ENCODE data around the gene GALNT8.

The GALNT8 gene

GRCh38 chr12:4810219-4810671 is 90.0 kb downstream of the GALNT8 start:
- in situ Hi-C loops (cut with HindIII; ENCODE audit: low pct_unique_long_range_greater_than_20kb, low sequenced_read_pairs) = no loop called here
- TF ChIP-seq JUND (IDR thresholded peaks at IDR 0.05; ENCODE audit: low read depth) = no peak

GRCh38 chr12:4812624-4813327 is 92.6 kb downstream of the GALNT8 start:
- in situ Hi-C loops (cut with HindIII; ENCODE audit: low pct_unique_long_range_greater_than_20kb, low sequenced_read_pairs) = no loop called here
- TF ChIP-seq JUND (IDR thresholded peaks at IDR 0.05; ENCODE audit: low read depth) = no peak
- no peak for DNase-seq (ENCODE audit: low read depth in 1 of 2, low spot score in 1 of 2)

More at GRCh38 chr12:4810219-4810671, 90.0 kb downstream of the GALNT8 start:
- DNase-seq (ENCODE audit: low read depth in 1 of 2, low spot score in 1 of 2) = no peak

GRCh38 chr12:4813741-4814140 is 93.5 kb downstream of the GALNT8 start:
- DNase-seq (ENCODE audit: low read depth in 1 of 2, low spot score in 1 of 2) = no peak
- in situ Hi-C loops (cut with HindIII; ENCODE audit: low pct_unique_long_range_greater_than_20kb, low sequenced_read_pairs) = no loop called here
- TF ChIP-seq JUND (IDR thresholded peaks at IDR 0.05; ENCODE audit: low read depth) = no peak

GRCh38 chr12:4814485-4814884 is 94.3 kb downstream of the GALNT8 start:
- DNase-seq (ENCODE audit: low read depth in 1 of 2, low spot score in 1 of 2) = no peak
- in situ Hi-C loops (cut with HindIII; ENCODE audit: low pct_unique_long_range_greater_than_20kb, low sequenced_read_pairs) = no loop called here
- TF ChIP-seq JUND (IDR thresholded peaks at IDR 0.05; ENCODE audit: low read depth) = no peak

GRCh38 chr12:4816744-4817525 is 96.7 kb downstream of the GALNT8 start:
- no peak for DNase-seq (ENCODE audit: low read depth in 1 of 2, low spot score in 1 of 2)
- no peak for TF ChIP-seq JUND (IDR thresholded peaks at IDR 0.05; ENCODE audit: low read depth)
- in situ Hi-C loops (cut with HindIII; ENCODE audit: low pct_unique_long_range_greater_than_20kb, low sequenced_read_pairs) = no loop called here

- TF ChIP-seq JUND (IDR thresholded peaks at IDR 0.05; ENCODE audit: low read depth) = no peak
- in situ Hi-C loops (cut with HindIII; ENCODE audit: low pct_unique_long_range_greater_than_20kb, low sequenced_read_pairs) = no loop called here
- DNase-seq (ENCODE audit: low read depth in 1 of 2, low spot score in 1 of 2) = no peak
Observed at GRCh38 chr12:4817880-4818279, 97.7 kb downstream of the GALNT8 start.

GRCh38 chr12:4819654-4820053 is 99.5 kb downstream of the GALNT8 start:
- in situ Hi-C loops (cut with HindIII; ENCODE audit: low pct_unique_long_range_greater_than_20kb, low sequenced_read_pairs) = no loop called here
- DNase-seq (ENCODE audit: low read depth in 1 of 2, low spot score in 1 of 2) = no peak
- no peak for TF ChIP-seq JUND (IDR thresholded peaks at IDR 0.05; ENCODE audit: low read depth)

- in situ Hi-C loops (cut with HindIII; ENCODE audit: low pct_unique_long_range_greater_than_20kb, low sequenced_read_pairs) = no loop called here
- TF ChIP-seq JUND (IDR thresholded peaks at IDR 0.05; ENCODE audit: low read depth) = no peak
- DNase-seq (ENCODE audit: low read depth in 1 of 2, low spot score in 1 of 2) = no peak
Observed at GRCh38 chr12:4820971-4821370, 100.8 kb downstream of the GALNT8 start.

Data from T47D (cell line).